Chondrocyte (in vitro differentiated cells): Measurements from ENCODE around the gene UBASH3A. TPM values are rescaled to one million over a fixed set of nuclear protein-coding genes. Genes with fewer than 3 reads are reported as not detected.

Experiments used
- DNase-seq: peaks from one replicate; pipeline ENCODE4 v3.0.0; 2021; ENCODE audit warnings: mixed read lengths, low spot score
- H3K27ac Mint-ChIP-seq: one replicate; pipeline ENCODE4 v1.8.0; 2021; ENCODE audit warnings: mild to moderate bottlenecking, moderate library complexity, mixed read lengths; ENCODE audit not compliant: unreplicated experiment
- H3K27me3 Mint-ChIP-seq: 2 replicates; pipeline ENCODE4 v1.8.0; 2021; ENCODE audit warnings: low read depth, mixed read lengths
- H3K36me3 Mint-ChIP-seq: 2 replicates; pipeline ENCODE4 v1.8.0; 2021; ENCODE audit warnings: low read depth, mixed read lengths
- H3K4me1 Mint-ChIP-seq: 2 replicates; pipeline ENCODE4 v1.8.0; 2021; ENCODE audit warnings: low read depth, mild to moderate bottlenecking, mixed read lengths
- H3K4me3 Mint-ChIP-seq: one replicate; pipeline ENCODE4 v1.8.0; 2021; ENCODE audit warnings: mild to moderate bottlenecking, moderate library complexity, mixed read lengths; ENCODE audit not compliant: unreplicated experiment
- H3K9me3 Mint-ChIP-seq: 2 replicates; pipeline ENCODE4 v1.8.0; 2021; ENCODE audit warnings: low read depth, mixed read lengths
- total RNA-seq: library from RNA; stranded (reverse); gene quantifications from 3 replicates; pipeline ENCODE4 v1.2.1, GENCODE V29; 2021
- TF ChIP-seq, protein P1 (sequence below): fragments of 200-600 bp; sonication (generic); IDR thresholded peaks from 2 replicates; pipeline ENCODE4 v1.5.0; 2021; ENCODE audit warnings: antibody characterized with exemption, mild to moderate bottlenecking, moderate library complexity

Gene UBASH3A
- total RNA-seq, 1 donor from 2014 or later, result not detected

DNA sequence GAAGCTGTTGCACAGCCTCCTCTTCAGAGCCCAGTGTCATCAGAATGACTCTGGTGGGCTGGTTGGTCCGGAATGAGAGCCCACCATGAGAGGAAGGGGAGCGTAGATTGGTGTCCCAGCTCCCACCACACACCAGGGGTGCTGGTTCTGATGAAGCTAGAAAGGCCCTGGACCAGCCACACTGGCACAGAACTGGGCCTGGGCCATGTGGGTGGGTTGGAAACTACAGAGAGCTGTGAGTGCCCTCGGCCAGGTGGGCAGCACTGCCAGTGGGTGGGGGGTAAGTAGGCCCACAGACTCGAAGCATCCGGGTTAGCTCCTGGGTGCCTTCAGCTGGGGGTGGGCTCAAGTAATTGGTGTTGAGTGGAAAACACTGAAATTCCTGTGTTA, 25.8 kb upstream of the UBASH3A start:
- DNase-seq, result peak; percentile 75
- Mint-ChIP-seq H3K4me1 (no peaks in the 10 kb centered on the region), H3K4me3 (no peak overlapping the region), H3K36me3 (no peaks in the 10 kb centered on the region), H3K27ac (no peak overlapping the region), H3K27me3 (peaks cover 23% of the 10 kb centered on the region), H3K9me3 (peaks cover 12% of the 10 kb centered on the region)
- TF ChIP-seq, protein P1, sequence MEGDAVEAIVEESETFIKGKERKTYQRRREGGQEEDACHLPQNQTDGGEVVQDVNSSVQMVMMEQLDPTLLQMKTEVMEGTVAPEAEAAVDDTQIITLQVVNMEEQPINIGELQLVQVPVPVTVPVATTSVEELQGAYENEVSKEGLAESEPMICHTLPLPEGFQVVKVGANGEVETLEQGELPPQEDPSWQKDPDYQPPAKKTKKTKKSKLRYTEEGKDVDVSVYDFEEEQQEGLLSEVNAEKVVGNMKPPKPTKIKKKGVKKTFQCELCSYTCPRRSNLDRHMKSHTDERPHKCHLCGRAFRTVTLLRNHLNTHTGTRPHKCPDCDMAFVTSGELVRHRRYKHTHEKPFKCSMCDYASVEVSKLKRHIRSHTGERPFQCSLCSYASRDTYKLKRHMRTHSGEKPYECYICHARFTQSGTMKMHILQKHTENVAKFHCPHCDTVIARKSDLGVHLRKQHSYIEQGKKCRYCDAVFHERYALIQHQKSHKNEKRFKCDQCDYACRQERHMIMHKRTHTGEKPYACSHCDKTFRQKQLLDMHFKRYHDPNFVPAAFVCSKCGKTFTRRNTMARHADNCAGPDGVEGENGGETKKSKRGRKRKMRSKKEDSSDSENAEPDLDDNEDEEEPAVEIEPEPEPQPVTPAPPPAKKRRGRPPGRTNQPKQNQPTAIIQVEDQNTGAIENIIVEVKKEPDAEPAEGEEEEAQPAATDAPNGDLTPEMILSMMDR, result no peak

DNA sequence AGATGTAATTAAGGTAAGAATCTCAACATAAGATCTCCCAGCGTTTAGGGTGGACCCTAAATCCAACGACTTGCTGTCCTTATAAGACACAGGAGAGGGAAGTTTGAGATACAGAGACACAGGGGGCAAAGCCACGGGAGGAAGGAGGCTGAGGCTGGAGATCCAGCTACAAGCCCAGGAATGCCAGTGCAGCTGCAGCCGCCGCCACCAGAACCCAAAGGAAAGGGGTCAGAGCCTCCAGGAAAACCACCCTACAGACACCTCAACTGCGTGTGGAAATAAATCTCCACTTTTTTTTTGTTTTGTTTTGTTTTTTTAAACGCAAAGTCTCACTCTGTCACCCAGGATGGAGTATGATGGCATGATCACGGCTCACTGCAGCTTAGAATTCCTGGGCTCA, 25.3 kb upstream of the UBASH3A start:
- Mint-ChIP-seq H3K4me1 (no peaks in the 10 kb centered on the region), H3K27ac (no peak overlapping the region), H3K4me3 (no peak overlapping the region), H3K27me3 (peaks cover 23% of the 10 kb centered on the region), H3K36me3 (no peaks in the 10 kb centered on the region), H3K9me3 (peaks cover 12% of the 10 kb centered on the region)
- DNase-seq, result peak; percentile 32
- TF ChIP-seq, protein P1, result no peak

DNA sequence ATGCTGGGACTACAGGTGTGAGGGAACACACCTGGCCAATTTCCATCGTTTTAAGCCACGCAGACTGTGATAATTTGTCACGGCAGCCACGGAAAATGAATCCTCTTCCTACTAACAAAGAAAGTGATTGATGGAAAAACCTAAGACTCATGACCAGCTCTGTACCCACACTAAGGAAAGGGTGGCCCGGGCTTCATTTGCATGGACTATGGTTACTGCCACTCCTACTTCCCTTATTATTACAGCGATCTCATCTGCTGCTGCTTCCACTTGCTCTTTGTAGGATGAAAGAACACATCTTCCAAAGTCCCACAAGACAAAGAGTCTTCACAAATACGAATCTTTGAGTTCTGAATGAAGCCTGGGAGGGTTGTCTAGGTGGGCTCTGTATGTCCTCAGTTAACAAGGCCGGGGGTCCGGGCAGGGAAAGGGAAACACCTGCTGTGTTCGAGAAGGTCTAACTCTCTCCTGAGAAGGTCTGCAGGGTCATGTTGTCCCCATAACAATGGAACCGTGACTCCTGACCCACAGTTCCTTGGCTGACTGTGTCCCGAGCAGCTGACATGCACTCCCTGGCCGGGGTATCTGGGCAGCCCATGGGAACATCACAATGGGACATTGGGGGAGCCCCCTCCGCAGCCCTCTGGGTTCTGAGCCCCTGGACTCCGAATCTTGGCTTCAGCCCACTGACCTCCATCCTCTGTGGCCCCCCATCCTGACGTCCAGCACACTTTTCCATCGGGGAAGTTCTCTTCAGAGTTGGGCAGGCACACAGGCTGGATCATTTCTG, 24.1 kb upstream of the UBASH3A start:
- peaks cover 12% of the 10 kb centered on the region for H3K9me3 Mint-ChIP-seq
- no peak overlapping the region for H3K27ac Mint-ChIP-seq
- TF ChIP-seq, protein P1, result no peak
- no peaks in the 10 kb centered on the region for H3K36me3 Mint-ChIP-seq
- DNase-seq, result peak; percentile 82
- H3K4me3 Mint-ChIP-seq, result no peak overlapping the region
- H3K4me1 Mint-ChIP-seq, result no peaks in the 10 kb centered on the region
- peaks cover 19% of the 10 kb centered on the region for H3K27me3 Mint-ChIP-seq

DNA sequence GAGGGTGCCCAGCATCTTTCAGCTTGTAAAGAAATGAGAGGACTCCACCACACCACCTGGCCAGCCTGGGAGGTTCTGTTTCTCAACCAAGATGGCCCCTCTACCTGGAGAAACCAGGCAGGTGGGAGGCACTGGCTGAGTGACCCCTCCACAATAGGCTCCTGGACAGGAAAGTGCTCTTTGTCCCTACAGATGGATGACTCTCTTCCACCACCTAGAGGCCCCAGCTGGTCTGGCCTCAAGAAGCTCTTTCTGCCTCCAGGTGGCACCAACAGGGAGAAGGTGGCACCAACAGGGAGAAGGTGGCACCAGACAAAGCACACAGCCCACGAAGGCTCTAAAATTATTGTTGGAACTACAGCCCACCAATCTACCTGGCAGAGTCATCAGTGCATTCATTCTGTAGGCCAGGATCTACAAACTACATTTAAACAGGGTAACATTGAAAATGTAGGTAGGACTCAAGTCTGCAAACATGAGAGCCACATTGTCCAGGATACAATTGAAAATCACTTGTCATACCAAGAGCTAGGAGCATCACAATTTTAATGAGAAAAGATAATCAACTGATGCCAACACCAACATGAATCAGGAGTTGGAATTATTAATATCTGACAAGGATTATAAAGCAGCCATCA, 22.2 kb upstream of the UBASH3A start:
- peaks cover 14% of the 10 kb centered on the region for H3K27me3 Mint-ChIP-seq
- H3K36me3 Mint-ChIP-seq, result no peaks in the 10 kb centered on the region
- H3K4me3 Mint-ChIP-seq, result no peak overlapping the region
- TF ChIP-seq, protein P1, result peak; percentile 78
- H3K9me3 Mint-ChIP-seq, result peaks cover 12% of the 10 kb centered on the region
- H3K4me1 Mint-ChIP-seq, result no peaks in the 10 kb centered on the region
- H3K27ac Mint-ChIP-seq, result no peak overlapping the region
- peak; percentile 42 for DNase-seq

DNA sequence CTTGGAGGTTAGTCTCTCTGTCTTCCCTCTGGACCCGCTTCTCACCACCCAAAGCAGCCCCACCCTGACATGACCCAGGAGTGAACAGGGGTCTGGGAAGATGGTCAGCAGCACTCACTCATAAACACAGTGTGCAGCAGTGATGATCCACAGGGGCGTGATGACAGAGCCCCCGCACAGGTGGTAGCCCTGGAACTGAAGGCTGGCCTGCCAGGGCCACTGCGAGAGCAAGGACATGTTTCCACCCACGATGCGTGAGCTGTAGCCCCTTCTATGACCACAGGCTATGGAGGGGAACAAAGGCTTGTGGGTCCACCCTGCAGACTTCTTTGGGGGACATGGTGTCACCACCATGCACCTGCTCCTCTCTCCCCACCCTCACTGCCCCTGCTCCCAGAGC, 20.8 kb upstream of the UBASH3A start:
- TF ChIP-seq, protein P1, result no peak
- H3K4me3 Mint-ChIP-seq, result no peak overlapping the region
- H3K27ac Mint-ChIP-seq, result no peak overlapping the region
- H3K36me3 Mint-ChIP-seq, result no peaks in the 10 kb centered on the region
- peaks cover 12% of the 10 kb centered on the region for H3K9me3 Mint-ChIP-seq
- peaks cover 4% of the 10 kb centered on the region for H3K4me1 Mint-ChIP-seq
- peaks cover 9% of the 10 kb centered on the region for H3K27me3 Mint-ChIP-seq
- no peak for DNase-seq
